GM19099 (cell line): Measurements from ENCODE around the gene ASB16.

Source experiments
- POLR2A ChIP-seq: IDR thresholded peaks from 3 replicates; pipeline ENCODE4 v1.6.1; 2011; ENCODE audit warnings: low read depth; ENCODE audit not compliant: insufficient read length; ENCODE audit errors: extremely low read depth

ASB16 gene

DNA sequence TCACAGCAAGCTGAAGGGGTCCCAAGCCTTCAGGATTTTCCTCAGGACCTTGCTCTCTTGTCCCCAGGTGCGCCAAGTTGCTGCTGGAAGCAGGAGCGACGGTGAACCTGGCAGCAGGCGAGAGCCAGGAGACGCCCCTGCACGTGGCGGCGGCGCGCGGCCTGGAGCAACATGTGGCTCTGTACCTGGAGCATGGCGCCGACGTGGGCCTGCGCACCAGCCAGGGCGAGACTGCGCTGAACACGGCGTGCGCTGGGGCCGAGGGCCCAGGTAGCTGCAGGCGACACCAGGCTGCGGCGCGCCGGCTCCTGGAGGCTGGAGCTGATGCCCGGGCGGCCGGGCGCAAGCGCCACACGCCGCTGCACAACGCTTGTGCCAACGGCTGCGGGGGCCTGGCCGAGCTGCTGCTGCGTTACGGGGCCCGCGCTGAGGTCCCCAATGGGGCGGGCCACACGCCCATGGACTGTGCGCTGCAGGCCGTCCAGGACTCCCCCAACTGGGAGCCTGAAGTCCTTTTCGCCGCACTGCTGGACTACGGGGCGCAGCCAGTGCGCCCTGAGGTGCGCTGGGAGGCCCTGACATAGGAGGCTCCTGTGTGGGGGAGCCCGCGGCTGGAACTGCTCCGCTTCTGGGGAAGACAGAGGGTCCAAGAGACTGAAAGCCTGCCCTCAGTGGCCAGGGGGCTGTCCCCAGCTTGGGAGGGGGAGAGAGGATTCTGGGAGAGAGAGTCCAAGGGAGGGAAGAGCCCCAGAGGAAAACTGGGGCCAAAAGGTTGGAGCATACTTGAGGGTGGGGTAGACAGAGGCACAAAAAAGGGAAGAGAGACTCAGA is 6.4 kb downstream of the ASB16 start:
- no peak for TF ChIP-seq POLR2A

DNA sequence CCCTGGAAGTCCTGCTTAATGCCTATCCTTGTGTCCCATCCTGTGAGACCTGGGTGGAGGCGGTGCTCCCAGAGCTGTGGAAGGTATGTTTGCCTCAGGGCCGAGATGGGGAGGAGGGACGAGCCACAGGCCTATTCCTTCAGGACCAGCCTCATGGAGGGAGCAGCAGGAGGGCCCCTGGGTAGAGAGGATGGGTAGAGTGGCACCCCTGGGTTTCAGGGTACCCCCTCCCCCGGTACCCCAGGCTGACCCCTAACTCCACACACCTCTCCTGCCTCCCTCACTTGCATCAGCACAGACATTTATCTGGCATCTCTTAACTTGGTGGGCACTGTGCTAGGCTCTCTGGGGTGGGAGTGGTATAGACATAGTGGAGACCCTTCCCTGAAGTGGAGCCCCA is 7.1 kb downstream of the ASB16 start:
- TF ChIP-seq POLR2A = no peak

DNA sequence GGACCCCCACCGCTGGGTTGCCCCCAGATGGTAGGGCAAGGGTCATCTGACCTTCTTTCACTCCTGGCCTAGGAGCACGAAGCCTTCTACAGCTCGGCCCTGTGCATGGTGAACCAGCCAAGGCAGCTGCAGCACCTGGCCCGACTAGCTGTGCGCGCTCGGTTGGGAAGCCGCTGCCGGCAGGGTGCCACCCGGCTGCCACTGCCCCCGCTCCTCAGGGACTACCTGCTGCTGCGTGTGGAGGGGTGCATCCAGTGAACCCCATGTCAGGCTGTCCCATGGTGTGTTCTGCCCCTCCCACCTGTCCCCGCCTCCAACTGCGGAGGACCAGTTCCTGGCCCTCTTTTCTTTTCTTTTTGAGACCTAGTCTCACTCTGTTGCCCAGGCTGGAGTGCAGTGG is 7.6 kb downstream of the ASB16 start:
- TF ChIP-seq POLR2A = no peak

DNA sequence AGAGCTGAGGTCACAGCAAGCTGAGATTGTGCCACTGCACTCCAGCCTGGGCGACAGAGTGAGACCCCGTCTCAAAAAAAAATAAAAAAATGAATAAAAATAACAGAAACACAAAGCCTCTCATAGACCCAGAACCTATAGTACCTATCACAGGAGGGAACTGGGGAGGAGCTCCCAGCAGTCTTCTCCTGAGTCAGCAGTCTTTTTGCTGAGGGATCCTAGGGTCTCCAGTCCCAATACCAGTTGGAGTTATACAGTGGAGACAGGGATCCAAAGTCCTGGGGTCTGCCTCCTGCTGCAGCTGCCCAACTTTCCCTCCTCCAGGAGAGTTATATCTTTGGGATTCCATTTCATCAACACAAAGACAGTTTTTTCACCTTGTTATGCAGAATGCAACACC is 12.5 kb downstream of the ASB16 start:
- TF ChIP-seq POLR2A = no peak

DNA sequence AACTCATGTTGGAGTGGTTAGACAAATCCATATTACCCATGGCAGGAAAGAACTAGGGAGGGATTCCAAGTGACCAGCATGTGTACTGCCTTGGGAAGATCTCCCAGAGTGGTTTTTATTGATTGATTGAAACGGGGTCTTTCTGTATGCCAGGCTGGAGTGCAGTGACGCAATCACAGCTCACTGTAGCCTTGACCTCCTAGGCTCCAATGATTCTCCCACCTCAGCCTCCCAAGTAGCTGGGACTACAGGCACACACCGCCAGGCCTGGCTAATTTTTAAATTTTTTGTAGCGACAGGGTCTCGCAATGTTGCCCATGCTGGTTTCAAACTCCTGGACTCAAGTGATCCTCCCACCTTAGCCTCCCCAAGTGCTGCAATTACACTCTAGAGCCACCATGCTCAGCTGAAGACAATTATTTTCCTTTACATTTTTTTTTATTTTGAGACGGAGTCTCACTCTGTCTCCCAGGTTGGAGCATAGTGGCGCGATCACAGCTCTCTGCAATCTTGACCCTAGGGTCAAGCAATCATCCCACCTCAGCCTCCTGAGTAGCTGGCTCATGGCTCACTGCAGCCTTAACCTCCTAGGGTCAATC is 13.8 kb downstream of the ASB16 start:
- TF ChIP-seq POLR2A = no peak

DNA sequence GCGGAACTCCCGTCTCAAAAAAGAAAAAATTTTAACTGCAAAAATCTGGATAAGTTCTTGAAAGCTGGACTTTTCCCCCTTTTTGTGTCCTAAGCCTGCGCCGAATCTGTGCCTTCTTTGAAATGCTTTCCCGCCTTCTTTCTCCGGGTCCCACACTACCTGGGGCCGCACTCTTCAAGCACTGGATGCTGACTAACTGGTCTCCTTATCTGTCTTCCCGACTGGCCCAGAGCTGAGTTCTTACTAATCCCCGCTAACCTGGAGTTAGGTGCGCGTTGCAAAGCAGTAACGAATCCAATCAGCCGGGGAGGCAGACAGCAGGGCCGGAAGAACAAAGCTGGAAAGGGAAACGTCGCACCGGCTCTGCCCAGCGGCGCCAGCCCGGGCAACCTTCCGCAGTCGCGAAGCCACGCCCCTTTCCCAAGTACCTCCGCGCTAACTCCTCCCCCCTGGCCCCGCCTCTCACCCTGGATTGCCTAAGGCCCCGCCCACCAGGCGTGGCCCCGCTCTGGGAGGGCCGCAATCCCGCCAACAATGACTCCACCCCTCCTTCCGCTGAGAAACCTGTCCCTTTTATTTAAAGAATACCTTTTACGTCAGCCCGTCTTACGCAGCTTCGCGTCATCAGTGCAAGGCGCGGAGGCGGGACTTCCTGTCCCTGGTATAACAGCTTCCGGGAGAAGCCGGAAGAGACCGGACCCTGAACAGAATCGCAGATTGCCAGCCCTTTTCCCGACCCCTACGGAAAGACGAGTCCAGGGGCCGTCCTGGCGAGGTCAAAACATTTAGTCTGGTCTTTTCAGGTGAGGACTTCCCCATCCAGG is 16.0 kb downstream of the ASB16 start, which contains the start of gene TMUB2:
Gene TMUB2 (plus strand): TSS at position 666 of the 824 bp plus-strand sequence. CDS start 737 bp downstream, outside the sequence.
- peak; percentile 97 for TF ChIP-seq POLR2A

DNA sequence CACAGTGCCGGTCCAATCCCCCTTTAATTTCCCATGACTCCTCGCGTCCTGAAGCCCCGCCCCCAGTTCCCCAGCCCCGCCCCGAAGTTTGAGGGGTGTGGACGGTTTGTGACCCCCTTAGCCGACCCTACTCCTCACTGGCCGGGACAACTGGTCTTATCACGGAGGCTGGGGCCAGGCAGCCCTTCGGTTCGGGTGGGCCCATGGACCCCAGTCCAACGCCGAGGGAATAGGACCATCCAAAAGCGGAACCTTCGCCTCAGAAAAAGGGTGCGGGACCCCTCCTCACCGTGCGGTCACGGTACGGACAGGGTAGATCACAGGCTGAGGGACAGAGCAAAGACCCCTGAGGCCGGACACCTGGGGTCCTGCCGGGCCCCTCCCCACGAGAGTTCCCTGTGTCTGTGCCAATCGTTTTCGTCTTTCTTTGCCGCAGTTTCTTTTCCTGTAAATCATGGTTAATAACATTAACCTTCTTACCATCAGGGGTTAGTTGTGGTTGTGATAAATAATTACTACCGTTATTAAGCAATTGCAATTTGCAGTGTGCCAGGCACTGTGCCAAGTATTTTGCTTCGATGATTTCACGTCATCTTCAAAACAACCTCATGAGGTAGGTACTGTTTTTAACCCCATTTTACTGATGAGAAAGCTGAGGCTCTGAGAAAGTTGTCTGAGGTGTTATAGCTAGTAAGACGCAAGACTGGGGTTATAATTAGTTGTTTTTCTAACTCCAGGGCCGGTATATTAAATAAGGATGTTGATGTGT is 16.8 kb downstream of the ASB16 start:
- TF ChIP-seq POLR2A = no peak

DNA sequence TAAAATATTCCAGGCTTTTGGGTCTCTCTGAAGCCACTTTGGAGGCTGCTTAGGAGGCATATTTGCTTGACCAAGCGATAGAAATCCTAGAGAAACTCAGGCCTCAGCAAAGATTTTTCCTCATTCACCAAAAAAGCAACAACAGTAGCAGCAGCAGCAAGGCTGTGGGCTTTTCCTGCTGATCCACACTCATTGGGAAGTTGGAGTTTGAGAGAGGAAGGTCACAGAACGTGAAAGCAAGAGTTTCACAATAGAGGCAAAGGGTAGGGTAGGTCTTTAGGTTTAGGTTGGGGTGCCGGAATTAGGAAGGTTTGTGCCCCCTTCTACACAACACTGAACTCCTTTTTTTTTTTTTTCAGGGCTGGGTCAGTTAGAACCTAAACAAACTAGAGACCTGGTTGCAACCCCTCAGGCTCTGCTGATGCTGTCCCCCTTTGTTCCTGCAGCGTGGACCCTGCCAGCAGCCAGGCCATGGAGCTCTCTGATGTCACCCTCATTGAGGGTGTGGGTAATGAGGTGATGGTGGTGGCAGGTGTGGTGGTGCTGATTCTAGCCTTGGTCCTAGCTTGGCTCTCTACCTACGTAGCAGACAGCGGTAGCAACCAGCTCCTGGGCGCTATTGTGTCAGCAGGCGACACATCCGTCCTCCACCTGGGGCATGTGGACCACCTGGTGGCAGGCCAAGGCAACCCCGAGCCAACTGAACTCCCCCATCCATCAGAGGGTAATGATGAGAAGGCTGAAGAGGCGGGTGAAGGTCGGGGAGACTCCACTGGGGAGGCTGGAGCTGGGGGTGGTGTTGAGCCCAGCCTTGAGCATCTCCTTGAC is 18.3 kb downstream of the ASB16 start:
- no peak for TF ChIP-seq POLR2A

DNA sequence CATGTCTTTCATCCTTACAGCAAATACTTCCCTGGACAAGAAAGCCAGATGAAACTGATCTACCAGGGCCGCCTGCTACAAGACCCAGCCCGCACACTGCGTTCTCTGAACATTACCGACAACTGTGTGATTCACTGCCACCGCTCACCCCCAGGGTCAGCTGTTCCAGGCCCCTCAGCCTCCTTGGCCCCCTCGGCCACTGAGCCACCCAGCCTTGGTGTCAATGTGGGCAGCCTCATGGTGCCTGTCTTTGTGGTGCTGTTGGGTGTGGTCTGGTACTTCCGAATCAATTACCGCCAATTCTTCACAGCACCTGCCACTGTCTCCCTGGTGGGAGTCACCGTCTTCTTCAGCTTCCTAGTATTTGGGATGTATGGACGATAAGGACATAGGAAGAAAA is 20.0 kb downstream of the ASB16 start:
- no peak for TF ChIP-seq POLR2A

DNA sequence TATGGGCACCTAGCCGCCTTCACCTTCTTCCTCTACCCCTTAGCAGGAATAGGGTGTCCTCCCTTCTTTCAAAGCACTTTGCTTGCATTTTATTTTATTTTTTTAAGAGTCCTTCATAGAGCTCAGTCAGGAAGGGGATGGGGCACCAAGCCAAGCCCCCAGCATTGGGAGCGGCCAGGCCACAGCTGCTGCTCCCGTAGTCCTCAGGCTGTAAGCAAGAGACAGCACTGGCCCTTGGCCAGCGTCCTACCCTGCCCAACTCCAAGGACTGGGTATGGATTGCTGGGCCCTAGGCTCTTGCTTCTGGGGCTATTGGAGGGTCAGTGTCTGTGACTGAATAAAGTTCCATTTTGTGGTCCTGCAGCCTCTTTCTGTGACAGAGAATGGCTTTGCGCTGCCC is 20.9 kb downstream of the ASB16 start:
- TF ChIP-seq POLR2A = no peak

DNA sequence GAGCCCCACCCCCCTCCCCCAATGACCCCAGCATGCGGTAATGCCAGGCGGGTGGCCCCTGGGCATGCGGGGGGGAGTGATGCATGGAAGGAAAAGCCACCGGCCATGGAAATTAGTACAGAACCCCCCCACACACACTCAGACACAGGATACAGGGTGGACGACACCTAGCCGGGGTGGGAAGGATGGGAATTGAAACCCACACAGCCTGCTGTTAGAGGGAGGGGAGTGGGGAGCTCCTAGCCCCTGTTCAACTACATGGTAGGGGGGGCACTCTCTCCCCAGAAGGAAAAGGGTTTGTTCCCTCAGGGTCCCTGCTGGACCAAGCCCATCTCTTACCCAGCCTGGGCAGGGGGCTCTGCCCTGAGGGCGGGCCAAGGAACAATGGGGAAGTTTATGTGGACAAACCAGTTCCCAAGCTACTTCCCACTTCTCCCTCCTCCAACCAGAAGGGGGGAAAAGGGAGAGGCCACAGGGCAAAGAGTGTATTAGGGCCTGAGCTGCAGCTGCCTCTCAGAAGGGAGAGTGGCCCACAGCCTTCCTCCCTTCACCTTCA is 21.5 kb downstream of the ASB16 start:
- no peak for TF ChIP-seq POLR2A

DNA sequence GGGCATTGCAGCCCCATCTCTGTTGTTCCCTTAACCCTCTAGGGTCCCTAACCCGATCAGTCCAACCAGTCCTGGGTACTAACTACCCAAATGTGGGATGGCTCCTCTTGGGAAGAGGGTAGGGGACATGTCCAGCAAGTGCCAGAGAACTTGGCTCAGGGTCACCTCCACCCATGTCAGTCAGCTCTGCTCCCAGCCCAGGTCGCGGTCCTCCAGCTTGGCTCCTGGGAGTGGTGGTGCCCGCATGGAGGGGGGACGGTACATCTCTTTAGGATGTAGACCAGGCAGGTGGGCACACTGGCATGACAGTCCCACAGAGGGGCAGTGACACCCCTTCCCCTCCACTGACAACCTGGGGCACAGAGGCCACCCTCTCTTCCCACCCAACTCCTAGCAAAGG is 22.2 kb downstream of the ASB16 start:
- no peak for TF ChIP-seq POLR2A

DNA sequence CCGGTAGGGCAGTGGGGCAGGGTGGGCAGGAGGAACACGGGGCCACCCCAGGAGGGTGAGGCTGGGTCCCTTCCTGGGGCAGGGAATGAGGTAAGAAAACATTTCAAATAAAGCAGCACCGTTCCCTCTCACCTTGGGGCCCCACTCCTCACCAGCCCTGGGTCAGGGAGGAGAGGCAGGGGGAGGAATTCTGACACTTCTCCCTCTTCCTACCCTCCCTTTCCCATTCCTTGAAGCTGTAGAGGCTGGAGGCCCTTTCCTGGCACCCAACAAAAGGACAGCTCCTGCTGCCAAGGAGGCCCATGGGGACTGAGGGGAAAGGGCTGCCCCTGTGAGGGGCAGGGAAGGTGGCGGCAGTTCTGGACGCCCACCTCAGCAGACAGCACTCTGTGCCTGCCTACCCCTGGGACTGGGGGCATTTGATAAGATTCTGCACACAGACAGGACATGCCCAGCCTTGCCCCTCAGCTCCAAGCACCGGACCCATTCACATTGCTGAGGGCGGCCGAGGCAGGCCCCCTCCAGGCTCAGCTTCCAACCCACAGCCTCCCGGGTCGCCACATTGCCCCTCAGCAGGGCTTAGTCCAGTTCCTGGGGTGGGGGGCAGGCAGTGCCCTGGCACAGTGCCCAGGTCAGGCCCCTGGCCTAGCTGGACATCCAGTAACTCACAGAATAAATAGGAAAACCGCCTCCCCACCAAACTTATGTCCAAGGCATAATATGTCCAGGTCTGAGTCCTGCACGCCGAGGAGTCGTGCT is 23.0 kb downstream of the ASB16 start:
- TF ChIP-seq POLR2A = no peak
